ENCODE results near the gene WDR5.
"Not testable (repeated sequence)": the region's sequence is repeated elsewhere in the genome, so short reads cannot be mapped to it uniquely, and the experiment has no call there.

WDR5 gene

GRCh38 chr9:134135343-134136117 is at the start of gene WDR5:
Gene WDR5 (plus strand): TSS chr9:134136082. CDS start chr9:134139878, 3,796 bp downstream.
- peak; percentile 96 for DNase-seq (ENCODE audit: low read depth)
- peak within 1 kb of the TSS; percentile 96 for H3K4me3 ChIP-seq (ENCODE audit: low read length)
- peaks cover 9% of the 10 kb centered on the region for H3K36me3 ChIP-seq (ENCODE audit: control insufficient read depth, insufficient read depth, low read length, severe bottlenecking)
- no peaks in the 10 kb centered on the region for H3K9me3 ChIP-seq (ENCODE audit: control insufficient read depth, low read length)
- peak within 1 kb of the TSS; percentile 97 for H3K9ac ChIP-seq (ENCODE audit: low read length)
- no peaks in the 10 kb centered on the region for H3K27me3 ChIP-seq (replicated peaks; ENCODE audit: control insufficient read depth, insufficient read depth, low read length)
- peaks cover 42% of the 10 kb centered on the region for H3K4me1 ChIP-seq (ENCODE audit: control insufficient read depth, insufficient read depth, low read length)

- no peak for DNase-seq (ENCODE audit: low read depth)
- Histone ChIP-seq H3K27me3 (replicated peaks; ENCODE audit: control insufficient read depth, insufficient read depth, low read length) (peaks cover 26% of the 10 kb centered on the region), H3K9me3 (ENCODE audit: control insufficient read depth, low read length) (peaks cover 11% of the 10 kb centered on the region), H3K9ac (ENCODE audit: low read length) (no peak overlapping the region), H3K4me3 (ENCODE audit: low read length) (no peak overlapping the region), H3K4me1 (ENCODE audit: control insufficient read depth, insufficient read depth, low read length) (no peaks in the 10 kb centered on the region), H3K36me3 (ENCODE audit: control insufficient read depth, insufficient read depth, low read length, severe bottlenecking) (no peaks in the 10 kb centered on the region)
Measured at GRCh38 chr9:134088063-134088725, 47.7 kb upstream of the WDR5 start.

- Histone ChIP-seq H3K4me3 (ENCODE audit: low read length) (no peak overlapping the region), H3K27me3 (replicated peaks; ENCODE audit: control insufficient read depth, insufficient read depth, low read length) (peaks cover 32% of the 10 kb centered on the region), H3K36me3 (ENCODE audit: control insufficient read depth, insufficient read depth, low read length, severe bottlenecking) (no peaks in the 10 kb centered on the region), H3K4me1 (ENCODE audit: control insufficient read depth, insufficient read depth, low read length) (no peaks in the 10 kb centered on the region), H3K9me3 (ENCODE audit: control insufficient read depth, low read length) (peaks cover 11% of the 10 kb centered on the region), H3K9ac (ENCODE audit: low read length) (no peak overlapping the region)
- DNase-seq (ENCODE audit: low read depth) = no peak
Measured at GRCh38 chr9:134089972-134090371, 45.9 kb upstream of the WDR5 start.

- Histone ChIP-seq H3K4me1 (ENCODE audit: control insufficient read depth, insufficient read depth, low read length) (no peaks in the 10 kb centered on the region), H3K27me3 (replicated peaks; ENCODE audit: control insufficient read depth, insufficient read depth, low read length) (peaks cover 41% of the 10 kb centered on the region), H3K9ac (ENCODE audit: low read length) (no peak overlapping the region), H3K9me3 (ENCODE audit: control insufficient read depth, low read length) (peaks cover 3% of the 10 kb centered on the region), H3K4me3 (ENCODE audit: low read length) (no peak overlapping the region), H3K36me3 (ENCODE audit: control insufficient read depth, insufficient read depth, low read length, severe bottlenecking) (no peaks in the 10 kb centered on the region)
- peak; percentile 18 for DNase-seq (ENCODE audit: low read depth)
Measured at GRCh38 chr9:134099123-134099761, 36.6 kb upstream of the WDR5 start.

- H3K4me1 ChIP-seq (ENCODE audit: control insufficient read depth, insufficient read depth, low read length) = no peaks in the 10 kb centered on the region
- no peak for DNase-seq (ENCODE audit: low read depth)
- H3K9me3 ChIP-seq (ENCODE audit: control insufficient read depth, low read length) = peaks cover 3% of the 10 kb centered on the region
- H3K9ac ChIP-seq (ENCODE audit: low read length) = no peak overlapping the region
- no peak overlapping the region for H3K4me3 ChIP-seq (ENCODE audit: low read length)
- no peaks in the 10 kb centered on the region for H3K36me3 ChIP-seq (ENCODE audit: control insufficient read depth, insufficient read depth, low read length, severe bottlenecking)
- H3K27me3 ChIP-seq (replicated peaks; ENCODE audit: control insufficient read depth, insufficient read depth, low read length) = peaks cover 41% of the 10 kb centered on the region
Measured at GRCh38 chr9:134100040-134100439, 35.8 kb upstream of the WDR5 start.

- peaks cover 39% of the 10 kb centered on the region for H3K27me3 ChIP-seq (replicated peaks; ENCODE audit: control insufficient read depth, insufficient read depth, low read length)
- H3K36me3 ChIP-seq (ENCODE audit: control insufficient read depth, insufficient read depth, low read length, severe bottlenecking); H3K4me3 ChIP-seq (ENCODE audit: low read length): not testable (repeated sequence)
Measured at GRCh38 chr9:134101133-134101532, 34.7 kb upstream of the WDR5 start.

GRCh38 chr9:134101623-134102149 is 34.2 kb upstream of the WDR5 start:
- no peak overlapping the region for H3K4me3 ChIP-seq (ENCODE audit: low read length)
- H3K27me3 ChIP-seq (replicated peaks; ENCODE audit: control insufficient read depth, insufficient read depth, low read length) = peaks cover 37% of the 10 kb centered on the region
- H3K36me3 ChIP-seq (ENCODE audit: control insufficient read depth, insufficient read depth, low read length, severe bottlenecking) = no peaks in the 10 kb centered on the region
- H3K9ac ChIP-seq (ENCODE audit: low read length) = no peak overlapping the region
- no peaks in the 10 kb centered on the region for H3K9me3 ChIP-seq (ENCODE audit: control insufficient read depth, low read length)
- no peak for DNase-seq (ENCODE audit: low read depth)
- no peaks in the 10 kb centered on the region for H3K4me1 ChIP-seq (ENCODE audit: control insufficient read depth, insufficient read depth, low read length)

More at GRCh38 chr9:134101133-134101532, 34.7 kb upstream of the WDR5 start:
- not testable (repeated sequence) for H3K4me1 ChIP-seq (ENCODE audit: control insufficient read depth, insufficient read depth, low read length); H3K9me3 ChIP-seq (ENCODE audit: control insufficient read depth, low read length); DNase-seq (ENCODE audit: low read depth); H3K9ac ChIP-seq (ENCODE audit: low read length)

- no peak for DNase-seq (ENCODE audit: low read depth)
- Histone ChIP-seq H3K9me3 (ENCODE audit: control insufficient read depth, low read length) (no peaks in the 10 kb centered on the region), H3K9ac (ENCODE audit: low read length) (no peak overlapping the region), H3K27me3 (replicated peaks; ENCODE audit: control insufficient read depth, insufficient read depth, low read length) (peaks cover 39% of the 10 kb centered on the region), H3K36me3 (ENCODE audit: control insufficient read depth, insufficient read depth, low read length, severe bottlenecking) (no peaks in the 10 kb centered on the region), H3K4me3 (ENCODE audit: low read length) (no peak overlapping the region), H3K4me1 (ENCODE audit: control insufficient read depth, insufficient read depth, low read length) (no peaks in the 10 kb centered on the region)
Measured at GRCh38 chr9:134103391-134103998, 32.4 kb upstream of the WDR5 start.

- Histone ChIP-seq H3K36me3 (ENCODE audit: control insufficient read depth, insufficient read depth, low read length, severe bottlenecking) (no peaks in the 10 kb centered on the region), H3K4me1 (ENCODE audit: control insufficient read depth, insufficient read depth, low read length) (no peaks in the 10 kb centered on the region), H3K9ac (ENCODE audit: low read length) (no peak overlapping the region), H3K4me3 (ENCODE audit: low read length) (no peak overlapping the region), H3K9me3 (ENCODE audit: control insufficient read depth, low read length) (no peaks in the 10 kb centered on the region), H3K27me3 (replicated peaks; ENCODE audit: control insufficient read depth, insufficient read depth, low read length) (peaks cover 7% of the 10 kb centered on the region)
- DNase-seq (ENCODE audit: low read depth) = no peak
Measured at GRCh38 chr9:134111064-134111463, 24.8 kb upstream of the WDR5 start.

GRCh38 chr9:134112561-134112960 is 23.3 kb upstream of the WDR5 start:
- no peaks in the 10 kb centered on the region for H3K36me3 ChIP-seq (ENCODE audit: control insufficient read depth, insufficient read depth, low read length, severe bottlenecking)
- no peak overlapping the region for H3K9ac ChIP-seq (ENCODE audit: low read length)
- H3K4me1 ChIP-seq (ENCODE audit: control insufficient read depth, insufficient read depth, low read length) = no peaks in the 10 kb centered on the region
- H3K4me3 ChIP-seq (ENCODE audit: low read length) = no peak overlapping the region
- DNase-seq (ENCODE audit: low read depth) = no peak
- peaks cover 5% of the 10 kb centered on the region for H3K27me3 ChIP-seq (replicated peaks; ENCODE audit: control insufficient read depth, insufficient read depth, low read length)
- H3K9me3 ChIP-seq (ENCODE audit: control insufficient read depth, low read length) = no peaks in the 10 kb centered on the region

- not testable (repeated sequence) for H3K4me1 ChIP-seq (ENCODE audit: control insufficient read depth, insufficient read depth, low read length); H3K9me3 ChIP-seq (ENCODE audit: control insufficient read depth, low read length); DNase-seq (ENCODE audit: low read depth); H3K4me3 ChIP-seq (ENCODE audit: low read length); H3K36me3 ChIP-seq (ENCODE audit: control insufficient read depth, insufficient read depth, low read length, severe bottlenecking); H3K27me3 ChIP-seq (replicated peaks; ENCODE audit: control insufficient read depth, insufficient read depth, low read length); H3K9ac ChIP-seq (ENCODE audit: low read length)
Measured at GRCh38 chr9:134118972-134119371, 16.9 kb upstream of the WDR5 start.

All from adipocyte (in vitro differentiated cells).